Fibroblast of skin of left quadriceps (primary cell): Measurements from ENCODE around the gene OLFM4.

ENCODE experiments used
- DNase-seq, 2 experiments: peaks; one replicate each; pipeline ENCODE4 v3.0.0-alpha.2; 2013; ENCODE audit warnings: low read depth in 2 of 2

The OLFM4 gene

DNA sequence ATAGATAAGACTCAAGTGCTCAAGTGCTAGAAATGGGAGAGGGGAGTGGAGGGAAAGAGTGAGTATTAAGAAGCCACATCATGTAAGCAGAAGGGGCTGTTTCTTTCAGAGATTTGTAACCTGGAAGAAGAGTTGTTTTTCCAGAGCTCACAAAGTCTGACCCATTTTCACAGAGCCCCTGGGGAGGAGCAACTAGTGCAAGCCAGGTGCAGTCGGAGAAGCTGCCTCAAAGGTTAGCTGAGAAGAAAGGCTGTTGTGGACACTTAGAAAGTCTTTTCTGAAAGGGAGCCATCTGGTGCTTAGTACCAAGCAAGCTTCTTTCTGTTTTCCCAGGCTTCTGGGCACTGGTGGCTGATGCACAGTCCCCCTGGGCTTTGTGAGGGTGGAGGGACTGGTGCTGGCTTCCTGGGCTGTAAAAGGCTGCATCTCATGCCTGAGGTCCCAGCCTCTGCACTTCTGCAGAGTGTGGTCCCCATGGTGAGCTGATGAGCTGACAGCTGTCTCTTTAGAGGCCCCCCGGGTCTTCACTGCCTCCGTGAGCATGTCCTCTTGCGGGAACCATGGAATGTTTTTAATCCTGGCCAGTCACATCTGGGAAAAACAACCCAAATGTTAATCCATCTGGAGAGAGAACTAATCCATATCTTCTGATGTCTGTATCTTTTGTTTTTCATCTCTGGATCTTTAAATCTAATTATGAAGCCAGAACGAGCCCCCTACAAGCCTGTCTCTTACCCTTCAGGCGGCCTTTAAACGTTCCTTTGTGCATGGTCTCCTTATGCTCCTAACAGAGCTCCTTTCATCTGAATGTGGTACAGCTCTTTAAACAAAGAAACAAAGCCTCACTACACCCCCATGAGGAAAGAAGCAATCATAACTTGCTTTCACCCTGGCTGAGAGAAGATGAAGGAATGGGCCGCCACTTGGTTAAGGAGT, 40.2 kb downstream of the OLFM4 start:
- DNase-seq: no peak

DNA sequence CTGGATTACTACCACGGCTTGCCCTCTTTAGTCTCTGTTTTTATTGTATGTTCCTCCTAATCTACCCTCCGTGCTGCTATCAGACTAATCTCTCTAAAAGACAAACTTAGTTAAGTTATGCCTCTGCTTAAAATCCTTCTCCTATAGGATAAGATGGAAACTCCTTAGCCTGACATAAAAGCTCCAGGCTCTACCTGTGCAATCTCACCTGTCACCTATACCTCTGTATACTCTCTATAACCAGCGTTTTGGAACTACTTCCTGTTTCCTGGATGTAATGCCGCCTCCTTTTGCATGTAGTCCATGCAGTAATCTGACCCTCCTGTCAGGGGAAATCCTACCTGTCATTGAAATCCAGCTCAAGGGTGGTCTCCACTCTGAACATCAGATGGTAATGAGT, 41.2 kb downstream of the OLFM4 start:
- no peak for DNase-seq

DNA sequence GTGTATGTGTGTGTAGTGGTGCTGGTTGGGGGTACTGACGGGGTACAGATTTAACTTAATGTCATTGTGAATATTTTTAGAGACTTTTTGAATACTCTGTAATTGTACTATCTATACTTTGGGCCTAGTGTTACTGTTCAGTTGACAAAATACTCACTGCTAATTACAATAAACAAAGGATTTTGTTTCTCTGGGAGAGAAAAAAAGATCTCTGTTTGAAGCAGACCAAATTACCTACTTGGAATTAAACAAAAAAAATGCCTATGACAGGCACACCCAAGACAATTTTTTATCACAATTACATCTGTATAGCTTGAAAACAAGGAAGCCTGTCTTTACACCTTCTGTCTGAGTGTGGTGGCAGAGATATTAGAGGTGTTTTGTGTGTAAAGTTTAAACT, 45.1 kb downstream of the OLFM4 start:
- no peak for DNase-seq

DNA sequence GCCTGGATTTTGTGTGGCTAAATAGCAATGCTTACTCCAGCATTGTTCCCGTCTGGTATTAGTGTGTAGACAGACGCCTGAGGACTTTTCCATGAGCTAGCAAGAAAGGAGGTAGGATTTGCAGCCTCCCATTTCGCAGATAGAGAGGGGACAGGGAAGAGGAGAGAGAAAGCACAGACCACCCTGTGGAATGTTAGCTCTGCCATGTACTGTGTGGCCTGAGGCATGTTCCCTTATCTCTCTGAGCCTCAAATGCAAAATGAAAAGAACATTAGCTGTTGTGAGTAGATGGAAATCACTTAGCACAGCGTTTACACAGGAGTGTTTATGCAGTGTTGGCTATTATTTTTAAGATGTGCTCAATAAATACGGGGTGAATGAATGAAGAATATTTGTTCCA, 45.5 kb downstream of the OLFM4 start:
- DNase-seq: no peak

DNA sequence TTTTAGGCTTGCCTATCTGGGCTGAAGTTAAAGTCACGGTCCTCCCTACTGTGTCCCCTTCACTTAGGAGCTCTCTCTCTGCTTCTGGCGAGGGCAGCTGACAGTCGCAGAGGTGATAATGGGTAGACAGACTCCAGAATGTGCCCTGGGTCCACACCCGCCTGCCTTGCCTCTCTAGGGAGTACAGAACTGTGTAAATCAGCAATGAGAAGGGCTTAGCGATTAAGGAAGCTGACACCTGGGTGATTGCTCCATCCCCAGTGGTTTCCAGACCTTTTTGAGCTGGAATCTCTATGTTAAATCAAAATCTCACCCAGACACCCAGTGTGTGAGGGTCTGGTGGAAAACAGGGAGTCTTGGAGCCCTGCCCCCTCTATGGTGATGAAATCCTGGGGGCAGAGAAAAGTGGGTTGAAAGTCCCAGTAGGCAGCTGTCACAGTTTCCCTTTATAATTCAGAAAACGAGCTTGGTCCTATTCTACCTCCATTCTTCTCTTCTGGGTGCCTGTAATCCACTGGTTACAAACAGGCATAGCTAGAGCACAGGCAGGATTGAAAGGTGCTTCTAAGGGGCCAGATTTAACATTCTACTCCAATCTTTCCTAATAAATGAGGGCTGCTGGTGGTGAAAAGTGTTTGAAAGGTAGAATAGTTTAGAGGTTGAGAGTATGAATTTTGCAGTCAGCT, 46.9 kb downstream of the OLFM4 start:
- no peak for DNase-seq

DNA sequence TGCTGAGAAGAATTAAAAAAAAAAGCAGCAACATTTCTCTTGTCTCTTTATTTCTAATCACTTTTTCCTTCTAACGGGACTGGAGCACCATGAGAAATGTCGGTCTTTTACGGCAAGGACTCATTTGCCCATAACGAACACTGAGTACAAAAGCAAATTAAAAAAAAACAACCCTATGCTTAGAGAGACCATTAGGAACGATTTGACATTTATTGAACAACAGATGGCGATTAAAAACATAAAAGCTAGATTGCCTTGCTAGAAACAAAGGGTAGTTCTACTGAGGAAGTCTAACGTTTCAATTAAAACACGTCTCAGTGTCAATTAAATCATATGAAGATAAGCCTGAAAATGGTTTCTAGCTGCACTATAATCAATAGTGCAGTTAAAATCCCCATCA, 51.1 kb downstream of the OLFM4 start:
- no peak for DNase-seq

DNA sequence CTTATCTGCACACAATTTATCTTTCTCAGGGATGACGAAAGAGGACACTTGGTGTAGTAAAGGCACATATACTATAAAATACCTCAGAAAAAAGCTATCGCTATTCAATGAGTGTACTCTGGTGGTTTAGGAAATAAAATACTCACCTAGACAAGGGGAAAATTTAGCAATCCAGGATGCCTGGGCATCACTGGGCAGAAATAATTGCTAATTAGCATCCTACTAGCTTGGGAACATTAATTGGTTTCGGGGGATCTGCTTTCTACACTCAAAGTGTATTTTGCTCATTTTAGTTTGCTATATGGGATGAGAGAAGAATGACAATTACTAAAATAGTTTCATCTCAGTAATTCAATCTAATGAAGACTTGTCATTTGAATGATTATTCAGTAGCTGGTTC, 60.3 kb downstream of the OLFM4 start:
- no peak for DNase-seq

DNA sequence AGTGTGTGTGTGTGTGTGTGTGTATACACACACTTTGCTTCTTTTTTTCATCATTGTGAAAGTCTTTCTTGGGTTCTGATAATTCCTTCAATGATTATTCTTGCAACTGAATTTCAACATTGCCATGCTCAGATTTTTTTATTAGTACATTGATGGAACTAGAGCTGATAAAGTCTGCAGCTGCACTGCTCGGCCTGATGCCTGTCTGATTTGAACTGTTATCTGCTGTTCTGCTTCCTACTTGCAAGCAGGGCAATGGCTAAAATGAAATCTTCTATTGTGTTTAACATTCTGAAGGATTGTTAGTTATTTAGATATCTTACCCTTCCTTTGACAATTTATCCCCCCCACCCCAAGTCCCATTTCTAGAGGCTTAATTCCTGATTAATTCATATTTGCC, 61.3 kb downstream of the OLFM4 start:
- no peak for DNase-seq

DNA sequence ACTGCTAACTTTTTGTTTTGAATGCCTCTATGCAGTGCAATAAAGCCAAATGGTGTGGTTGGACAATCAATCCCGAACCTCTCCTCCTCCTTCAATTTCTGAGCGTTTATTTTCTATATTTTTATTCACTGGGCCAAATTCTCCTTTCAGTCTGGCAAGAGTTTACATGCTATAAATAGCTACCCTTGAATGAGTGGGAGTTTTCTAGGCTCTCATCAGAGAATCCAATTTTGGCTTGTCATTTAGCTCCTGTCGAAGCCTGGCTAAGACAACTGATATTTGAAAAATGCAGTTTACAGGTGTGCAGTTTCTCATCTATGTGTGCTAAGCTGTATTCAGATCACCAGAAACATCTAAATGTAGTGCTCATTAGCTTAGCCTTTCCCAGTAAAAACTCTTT, 61.8 kb downstream of the OLFM4 start:
- DNase-seq: no peak

DNA sequence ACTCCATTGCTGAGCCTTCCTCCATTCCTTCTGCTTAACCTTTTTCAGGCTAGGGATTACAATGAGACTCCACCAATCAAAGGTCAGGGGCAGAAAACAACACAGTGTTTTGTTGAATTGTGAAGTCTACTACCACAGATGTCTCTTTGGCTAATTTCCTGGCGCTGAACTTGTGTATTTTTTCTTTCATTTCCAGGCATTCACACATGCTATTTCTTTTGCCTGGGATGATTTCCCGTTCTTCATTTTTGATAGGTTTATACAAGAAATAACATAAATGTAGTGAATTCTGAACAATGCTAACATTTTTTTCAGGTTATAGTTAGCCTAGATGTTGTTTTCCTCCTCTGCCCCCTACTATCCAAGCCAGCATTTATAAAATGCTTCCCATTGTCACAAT, 64.3 kb downstream of the OLFM4 start:
- no peak for DNase-seq

DNA sequence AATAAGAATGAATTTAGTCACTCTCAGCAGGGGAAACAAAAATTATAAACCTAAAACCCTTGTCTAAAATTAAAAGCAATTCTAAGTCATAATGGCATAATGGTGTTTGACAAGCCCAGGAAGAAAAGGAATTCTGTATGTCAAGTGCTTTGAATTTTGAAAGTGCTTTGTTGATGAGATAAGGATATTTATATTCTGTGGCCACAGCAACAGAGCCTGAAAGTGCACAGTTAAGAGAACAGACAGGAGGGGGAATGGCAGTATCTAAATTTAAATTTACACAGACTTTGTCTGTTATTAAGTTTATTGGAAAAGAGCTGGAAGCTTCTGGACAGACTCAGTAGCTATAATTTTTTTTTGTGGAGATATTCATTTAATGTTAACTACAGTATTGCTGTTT, 69.8 kb downstream of the OLFM4 start:
- no peak for DNase-seq

DNA sequence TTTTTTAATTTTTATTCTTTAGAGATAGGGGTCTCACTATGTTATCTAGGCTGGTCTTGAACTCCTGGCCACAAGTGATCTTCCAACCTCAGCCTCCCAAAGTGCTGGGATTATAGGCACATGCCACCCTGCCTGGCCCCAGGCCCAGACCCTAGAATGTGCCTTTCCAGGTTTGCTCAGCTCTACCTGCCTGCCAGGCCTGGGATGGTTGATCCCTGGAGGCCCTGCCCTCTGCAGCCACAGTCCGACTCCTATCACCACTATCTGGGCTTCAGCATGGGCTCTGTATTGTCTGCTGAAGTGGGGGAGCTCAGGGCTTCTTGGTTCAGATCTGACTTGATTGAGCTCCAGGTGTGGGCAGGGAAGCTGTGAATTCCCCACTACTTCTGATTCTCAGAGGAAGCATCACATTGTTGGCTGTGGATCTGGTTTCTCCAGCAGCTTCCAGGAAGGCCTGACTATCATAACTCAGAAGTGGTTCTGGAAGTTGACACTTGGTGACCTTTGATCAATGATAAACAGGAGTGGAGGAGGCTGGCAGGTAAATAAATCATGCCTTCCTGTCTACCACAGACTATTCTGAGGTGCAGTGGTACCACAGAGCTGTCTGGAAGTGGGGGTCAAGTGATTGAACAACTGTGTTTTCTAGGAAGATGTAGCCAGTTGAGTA, 71.9 kb downstream of the OLFM4 start:
- DNase-seq: no peak
